ENCODE data around the gene ZNF74.
A peak's percentile ranks its signal among the peaks of the same experiment; 100 is the strongest.
"Not testable (repeated sequence)": the region's sequence is repeated elsewhere in the genome, so short reads cannot be mapped to it uniquely, and the experiment has no call there.

The ZNF74 gene

GRCh38 chr22:20393705-20394476 lies at the start of gene ZNF74:
TSS of gene ZNF74 (plus strand) at chr22:20394151. CDS start at chr22:20394629, 478 bp downstream.
- DNase-seq (ENCODE audit: low spot score) = peak; percentile 96

DNA sequence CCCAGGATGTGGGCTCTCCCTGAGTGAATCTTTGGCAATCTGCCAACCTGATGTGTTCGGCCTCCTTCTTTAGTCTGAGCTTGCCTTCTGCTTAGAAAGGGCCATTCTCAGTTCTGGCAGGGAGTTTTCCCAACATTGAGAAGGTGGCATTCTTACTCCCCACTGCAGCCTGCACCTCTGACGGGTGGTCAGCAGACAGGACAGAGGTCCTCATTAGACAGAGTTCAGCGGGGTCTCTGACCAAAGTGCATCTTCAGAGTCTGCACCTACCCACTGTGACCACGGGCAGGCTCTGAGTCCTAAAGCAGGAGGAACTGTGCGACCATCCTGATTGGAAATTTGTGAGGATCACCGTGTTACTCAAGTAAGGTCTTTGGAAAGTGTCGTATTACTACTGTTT lies 47.4 kb upstream of the ZNF74 start:
- not testable (repeated sequence) for DNase-seq (ENCODE audit: low spot score)

GRCh38 chr22:20352536-20352935 lies 41.4 kb upstream of the ZNF74 start:
- not testable (repeated sequence) for DNase-seq (ENCODE audit: low spot score)

- DNase-seq (ENCODE audit: low spot score) = no peak
These were observed 39.5 kb upstream of the ZNF74 start for GRCh38 chr22:20354238-20354975.

- DNase-seq (ENCODE audit: low spot score) = not testable (repeated sequence)
These were observed 37.9 kb upstream of the ZNF74 start for GRCh38 chr22:20355939-20356636.

- not testable (repeated sequence) for DNase-seq (ENCODE audit: low spot score)
These were observed 37.0 kb upstream of the ZNF74 start for GRCh38 chr22:20356906-20357305.

DNA sequence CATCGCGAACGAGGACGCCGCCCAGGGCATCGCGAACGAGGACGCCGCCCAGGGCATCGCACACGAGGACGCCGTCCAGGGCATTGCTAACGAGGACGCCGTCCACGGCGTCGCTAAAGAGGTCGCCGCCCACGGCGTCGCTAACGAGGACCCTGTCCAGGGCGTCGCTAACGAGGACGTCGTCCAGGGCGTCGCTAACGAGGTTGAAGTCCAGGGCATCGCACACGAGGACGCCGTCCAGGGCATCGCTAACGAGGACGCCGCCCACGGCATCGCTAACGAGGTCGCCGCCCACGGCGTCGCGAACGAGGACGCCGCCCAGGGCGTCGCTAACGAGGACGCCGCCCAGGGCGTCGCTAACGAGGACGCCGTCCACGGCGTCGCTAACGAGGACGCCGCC lies 36.0 kb upstream of the ZNF74 start:
- not testable (repeated sequence) for DNase-seq (ENCODE audit: low spot score)

DNA sequence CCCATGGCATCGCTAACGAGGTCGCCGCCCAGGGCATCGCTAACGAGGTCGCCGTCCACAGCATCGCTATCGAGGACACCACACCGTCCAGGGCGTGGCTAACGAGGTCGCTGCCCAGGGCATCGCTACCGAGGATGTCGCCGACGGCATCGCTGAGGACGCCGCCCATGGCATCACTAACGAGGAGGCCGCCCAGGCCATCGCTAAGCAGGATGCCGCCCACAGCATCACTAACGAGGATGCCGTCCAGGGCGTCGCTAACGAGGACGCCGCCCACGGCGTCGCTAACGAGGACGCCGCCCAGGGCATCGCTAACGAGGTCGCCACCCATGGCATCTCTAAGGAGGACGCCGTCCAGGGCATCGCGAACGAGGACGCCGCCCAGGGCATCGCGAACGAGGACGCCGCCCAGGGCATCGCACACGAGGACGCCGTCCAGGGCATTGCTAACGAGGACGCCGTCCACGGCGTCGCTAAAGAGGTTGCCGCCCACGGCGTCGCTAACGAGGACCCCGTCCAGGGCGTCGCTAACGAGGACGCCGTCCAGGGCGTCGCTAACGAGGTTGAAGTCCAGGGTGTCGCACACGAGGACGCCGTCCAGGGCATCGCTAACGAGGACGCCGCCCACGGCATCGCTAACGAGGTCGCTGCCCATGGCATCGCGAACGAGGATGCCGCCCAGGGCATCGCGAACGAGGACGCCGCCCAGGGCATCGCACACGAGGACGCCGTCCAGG lies 35.3 kb upstream of the ZNF74 start:
- DNase-seq (ENCODE audit: low spot score) = not testable (repeated sequence)

GRCh38 chr22:20360261-20360660 lies 33.7 kb upstream of the ZNF74 start:
- not testable (repeated sequence) for DNase-seq (ENCODE audit: low spot score)

DNA sequence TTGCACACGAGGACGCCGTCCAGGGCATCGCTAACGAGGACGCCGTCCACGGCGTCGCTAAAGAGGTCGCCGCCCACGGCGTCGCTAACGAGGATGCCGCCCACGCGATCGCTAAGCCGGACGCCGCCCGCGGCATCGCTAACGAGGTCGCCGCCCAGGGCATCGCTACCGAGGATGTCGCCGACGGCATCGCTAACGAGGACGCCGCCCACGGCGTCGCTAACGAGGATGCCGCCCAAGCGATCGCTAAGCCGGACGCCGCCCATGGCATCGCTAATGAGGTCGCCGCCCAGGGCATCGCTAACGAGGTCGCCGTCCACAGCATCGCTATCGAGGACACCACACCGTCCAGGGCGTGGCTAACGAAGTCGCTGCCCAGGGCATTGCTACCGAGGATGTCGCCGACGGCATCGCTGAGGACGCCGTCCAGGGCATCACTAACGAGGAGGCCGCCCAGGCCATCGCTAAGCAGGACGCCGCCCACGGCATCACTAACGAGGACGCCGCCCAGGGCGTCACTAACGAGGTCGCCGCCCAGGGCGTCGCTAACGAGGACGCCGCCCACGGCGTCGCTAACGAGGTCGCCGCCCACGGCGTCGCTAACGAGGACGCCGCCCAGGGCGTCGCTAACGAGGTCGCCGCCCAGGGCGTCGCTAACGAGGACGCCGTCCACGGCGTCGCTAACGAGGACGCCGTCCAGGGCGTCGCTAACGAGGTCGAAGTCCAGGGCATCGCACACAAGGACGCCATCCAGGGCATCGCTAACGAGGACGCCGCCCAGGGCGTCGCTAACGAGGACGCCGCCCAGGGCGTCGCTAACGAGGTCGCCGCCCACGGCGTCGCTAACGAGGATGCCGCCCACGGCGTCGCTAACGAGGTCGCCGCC lies 32.8 kb upstream of the ZNF74 start:
- not testable (repeated sequence) for DNase-seq (ENCODE audit: low spot score)

DNA sequence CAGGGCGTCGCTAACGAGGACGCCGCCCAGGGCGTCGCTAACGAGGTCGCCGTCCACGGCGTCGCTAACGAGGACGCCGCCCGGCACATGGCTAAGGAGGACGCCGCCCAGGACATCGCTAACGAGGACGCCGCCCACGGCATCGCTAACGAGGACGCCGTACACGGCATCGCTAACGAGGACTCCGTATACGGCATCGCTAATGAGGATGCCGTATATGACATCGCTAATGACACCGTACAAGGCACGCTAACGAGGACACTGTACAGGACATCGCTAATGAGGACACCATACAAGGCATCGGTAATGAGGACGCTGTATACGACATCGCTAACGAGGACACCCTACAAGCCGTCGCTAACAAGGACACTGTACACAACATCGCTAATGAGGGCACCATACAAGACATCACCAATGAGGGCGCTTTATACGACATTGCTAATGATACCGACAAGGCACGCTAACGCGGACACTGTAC lies 32.2 kb upstream of the ZNF74 start:
- not testable (repeated sequence) for DNase-seq (ENCODE audit: low spot score)

GRCh38 chr22:20362403-20362802 lies 31.5 kb upstream of the ZNF74 start:
- not testable (repeated sequence) for DNase-seq (ENCODE audit: low spot score)

GRCh38 chr22:20364335-20365260 lies 29.4 kb upstream of the ZNF74 start:
- DNase-seq (ENCODE audit: low spot score) = not testable (repeated sequence)

DNA sequence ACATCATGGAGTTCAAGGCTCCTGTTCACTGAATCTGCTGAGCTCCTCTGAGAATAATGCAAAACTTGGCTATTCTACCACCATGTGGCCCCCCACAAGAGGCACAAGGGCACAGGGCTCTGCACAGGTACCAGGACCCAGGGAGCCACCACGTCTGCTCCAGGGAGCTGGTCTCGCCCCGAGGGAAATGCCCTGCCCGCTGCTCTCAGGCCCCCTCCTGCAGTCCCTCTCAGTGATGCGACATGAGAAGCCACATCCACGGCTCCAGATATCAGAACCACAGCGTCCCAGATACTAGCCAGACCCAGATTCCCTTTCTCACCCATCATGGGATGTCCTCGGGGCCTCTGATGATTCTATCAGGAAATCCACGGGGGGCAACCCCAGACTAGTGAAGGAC lies 27.1 kb upstream of the ZNF74 start:
- DNase-seq (ENCODE audit: low spot score) = not testable (repeated sequence)

- DNase-seq (ENCODE audit: low spot score) = not testable (repeated sequence)
These were observed 25.1 kb upstream of the ZNF74 start for GRCh38 chr22:20368875-20369274.

- not testable (repeated sequence) for DNase-seq (ENCODE audit: low spot score)
These were observed 22.3 kb upstream of the ZNF74 start for GRCh38 chr22:20371687-20372086.

GRCh38 chr22:20372406-20372854 lies 21.5 kb upstream of the ZNF74 start:
- not testable (repeated sequence) for DNase-seq (ENCODE audit: low spot score)

- not testable (repeated sequence) for DNase-seq (ENCODE audit: low spot score)
These were observed 20.7 kb upstream of the ZNF74 start for GRCh38 chr22:20373195-20373706.

GRCh38 chr22:20374130-20374529 lies 19.8 kb upstream of the ZNF74 start:
- DNase-seq (ENCODE audit: low spot score) = not testable (repeated sequence)

Data from AG20443 (cell line).